ENCODE measurements around the gene BTBD9. TPM values are rescaled to one million over a fixed set of nuclear protein-coding genes. Genes with fewer than 3 reads are reported as not detected.

Gene BTBD9
- polyA plus RNA-seq, 1 donor (not counting 4 experiments of a cell fraction or from before 2014, with no cell fraction given): 6.8 TPM

DNA sequence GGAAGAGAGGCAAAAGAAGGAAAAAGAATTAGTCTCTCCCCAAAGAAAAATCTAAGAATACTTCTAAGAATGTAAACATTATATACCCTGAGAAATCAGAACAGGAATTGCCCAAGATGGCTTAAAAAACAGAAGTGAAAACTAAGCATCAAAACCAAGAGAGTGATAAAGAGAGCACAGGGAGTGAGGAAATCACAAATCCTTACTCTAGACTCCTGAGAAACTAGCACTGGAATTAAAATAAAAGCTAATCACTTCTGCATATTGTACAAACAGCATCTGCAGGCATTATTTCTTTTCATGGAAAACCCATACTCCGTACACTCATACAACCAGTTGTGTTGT is 285.7 kb downstream of the BTBD9 start:
- no peaks in the 10 kb centered on the region for H3K9me1 ChIP-seq (ENCODE audit: control insufficient read depth, extremely low read depth, insufficient read depth, low read length)
- H4K20me1 ChIP-seq (ENCODE audit: control insufficient read depth, extremely low read depth, insufficient read depth, low read length): no peaks in the 10 kb centered on the region
- no peaks in the 10 kb centered on the region for H3K27me3 ChIP-seq (ENCODE audit: control insufficient read depth, extremely low read depth, insufficient read depth, low read length)
- H2AFZ ChIP-seq (ENCODE audit: control insufficient read depth, low read length): no peak overlapping the region
- H3K36me3 ChIP-seq (ENCODE audit: control insufficient read depth in 2 of 2, extremely low read depth in 1 of 2, insufficient read depth in 2 of 2, low read length in 2 of 2): no peaks in the 10 kb centered on the region
- DNase-seq (ENCODE audit: low read depth, low spot score): no peak
- no peak overlapping the region for H3K9ac ChIP-seq (ENCODE audit: control insufficient read depth, extremely low read depth, insufficient read depth, low read length)
- no peak overlapping the region for H3K4me3 ChIP-seq (ENCODE audit: control insufficient read depth in 2 of 3, extremely low read depth in 1 of 3, insufficient read depth in 2 of 3, low read depth in 1 of 3, low read length in 3 of 3)
- H3K27ac ChIP-seq (ENCODE audit: control insufficient read depth, insufficient read depth, low read length): no peak overlapping the region
- dilution Hi-C loops (cut with MboI; ENCODE audit: extremely low pct_ligation_motif_present, low sequenced_read_pairs): no loop called here
- H3K4me2 ChIP-seq (ENCODE audit: control insufficient read depth, extremely low read depth, insufficient read depth, low read depth, low read length): no peak overlapping the region
- no peaks in the 10 kb centered on the region for H3K79me2 ChIP-seq (ENCODE audit: control insufficient read depth, insufficient read depth, low read length)
- H3K9me3 ChIP-seq (ENCODE audit: control insufficient read depth, low read depth, low read length): no peaks in the 10 kb centered on the region
- no peak for TF ChIP-seq EZH2 (IDR thresholded peaks at IDR 0.05; ENCODE audit: low read length)
- TF ChIP-seq, protein P1, sequence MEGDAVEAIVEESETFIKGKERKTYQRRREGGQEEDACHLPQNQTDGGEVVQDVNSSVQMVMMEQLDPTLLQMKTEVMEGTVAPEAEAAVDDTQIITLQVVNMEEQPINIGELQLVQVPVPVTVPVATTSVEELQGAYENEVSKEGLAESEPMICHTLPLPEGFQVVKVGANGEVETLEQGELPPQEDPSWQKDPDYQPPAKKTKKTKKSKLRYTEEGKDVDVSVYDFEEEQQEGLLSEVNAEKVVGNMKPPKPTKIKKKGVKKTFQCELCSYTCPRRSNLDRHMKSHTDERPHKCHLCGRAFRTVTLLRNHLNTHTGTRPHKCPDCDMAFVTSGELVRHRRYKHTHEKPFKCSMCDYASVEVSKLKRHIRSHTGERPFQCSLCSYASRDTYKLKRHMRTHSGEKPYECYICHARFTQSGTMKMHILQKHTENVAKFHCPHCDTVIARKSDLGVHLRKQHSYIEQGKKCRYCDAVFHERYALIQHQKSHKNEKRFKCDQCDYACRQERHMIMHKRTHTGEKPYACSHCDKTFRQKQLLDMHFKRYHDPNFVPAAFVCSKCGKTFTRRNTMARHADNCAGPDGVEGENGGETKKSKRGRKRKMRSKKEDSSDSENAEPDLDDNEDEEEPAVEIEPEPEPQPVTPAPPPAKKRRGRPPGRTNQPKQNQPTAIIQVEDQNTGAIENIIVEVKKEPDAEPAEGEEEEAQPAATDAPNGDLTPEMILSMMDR (optimal IDR thresholded peaks at IDR 0.05 in 1 of 3, IDR thresholded peaks at IDR 0.05 in 1 of 3, conservative IDR thresholded peaks at IDR 0.05 in 1 of 3; ENCODE audit: extremely low read depth in 1 of 3, insufficient read depth in 2 of 3, low read length in 3 of 3): no peak
- FAIRE-seq: no peak
- no peaks in the 10 kb centered on the region for H3K4me1 ChIP-seq (ENCODE audit: control insufficient read depth, extremely low read depth, insufficient read depth, low read length)

DNA sequence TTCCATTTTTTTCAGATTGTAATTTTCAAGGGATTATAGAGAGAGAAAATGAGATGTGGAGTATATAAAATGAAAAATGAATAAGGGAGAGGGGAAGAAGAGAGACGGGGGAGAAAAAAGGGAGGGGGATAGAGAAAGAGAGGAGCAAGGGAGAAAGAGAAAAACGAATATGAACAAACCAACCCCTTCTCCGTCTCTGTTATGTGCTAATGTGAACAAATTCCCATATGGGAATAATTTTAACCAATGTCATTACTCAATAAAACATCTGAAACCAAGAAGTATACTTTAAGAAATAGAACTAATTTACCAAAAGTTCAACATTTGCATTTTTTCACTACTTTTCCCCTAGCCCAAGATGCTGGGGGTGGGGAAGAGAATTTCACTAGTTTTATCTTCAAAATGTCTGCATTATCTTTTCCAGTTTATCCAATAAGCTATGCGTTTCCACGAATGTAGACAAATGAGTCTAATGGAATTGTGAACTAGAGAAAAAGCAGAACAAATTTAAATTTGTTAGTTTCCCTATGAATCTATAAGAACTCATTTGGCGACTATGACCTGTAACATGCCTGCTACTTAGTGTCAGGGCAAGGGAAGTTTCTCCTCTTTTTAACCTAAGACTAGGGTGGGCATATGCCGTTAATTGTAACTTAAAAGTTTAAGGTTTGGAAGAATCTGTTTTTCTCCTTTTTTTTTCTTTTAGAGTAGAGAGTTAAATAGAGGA is 286.3 kb downstream of the BTBD9 start:
- no peak for FAIRE-seq
- dilution Hi-C loops (cut with MboI; ENCODE audit: extremely low pct_ligation_motif_present, low sequenced_read_pairs): no loop called here
- H3K4me1 ChIP-seq (ENCODE audit: control insufficient read depth, extremely low read depth, insufficient read depth, low read length): no peaks in the 10 kb centered on the region

More for the DNA sequence above, 286.3 kb downstream of the BTBD9 start:
- DNase-seq (ENCODE audit: low read depth, low spot score): no peak
- TF ChIP-seq, protein P1 (optimal IDR thresholded peaks at IDR 0.05 in 1 of 3, IDR thresholded peaks at IDR 0.05 in 1 of 3, conservative IDR thresholded peaks at IDR 0.05 in 1 of 3; ENCODE audit: extremely low read depth in 1 of 3, insufficient read depth in 2 of 3, low read length in 3 of 3): no peak
- no peak for TF ChIP-seq EZH2 (IDR thresholded peaks at IDR 0.05; ENCODE audit: low read length)
- no peaks in the 10 kb centered on the region for H3K9me3 ChIP-seq (ENCODE audit: control insufficient read depth, low read depth, low read length)
- H4K20me1 ChIP-seq (ENCODE audit: control insufficient read depth, extremely low read depth, insufficient read depth, low read length): no peaks in the 10 kb centered on the region
- no peak overlapping the region for H2AFZ ChIP-seq (ENCODE audit: control insufficient read depth, low read length)
- no peak overlapping the region for H3K9ac ChIP-seq (ENCODE audit: control insufficient read depth, extremely low read depth, insufficient read depth, low read length)
- no peaks in the 10 kb centered on the region for H3K36me3 ChIP-seq (ENCODE audit: control insufficient read depth in 2 of 2, extremely low read depth in 1 of 2, insufficient read depth in 2 of 2, low read length in 2 of 2)
- no peak overlapping the region for H3K4me3 ChIP-seq (ENCODE audit: control insufficient read depth in 2 of 3, extremely low read depth in 1 of 3, insufficient read depth in 2 of 3, low read depth in 1 of 3, low read length in 3 of 3)
- H3K79me2 ChIP-seq (ENCODE audit: control insufficient read depth, insufficient read depth, low read length): no peaks in the 10 kb centered on the region
- no peaks in the 10 kb centered on the region for H3K27me3 ChIP-seq (ENCODE audit: control insufficient read depth, extremely low read depth, insufficient read depth, low read length)
- no peak overlapping the region for H3K4me2 ChIP-seq (ENCODE audit: control insufficient read depth, extremely low read depth, insufficient read depth, low read depth, low read length)
- H3K27ac ChIP-seq (ENCODE audit: control insufficient read depth, insufficient read depth, low read length): no peak overlapping the region
- no peaks in the 10 kb centered on the region for H3K9me1 ChIP-seq (ENCODE audit: control insufficient read depth, extremely low read depth, insufficient read depth, low read length)
